ENCODE results near the gene TYW1B.
A peak's percentile ranks its signal among the peaks of the same experiment; 100 is the strongest.
"Not testable (repeated sequence)": the region's sequence is repeated elsewhere in the genome, so short reads cannot be mapped to it uniquely, and the experiment has no call there.

The TYW1B gene

DNA sequence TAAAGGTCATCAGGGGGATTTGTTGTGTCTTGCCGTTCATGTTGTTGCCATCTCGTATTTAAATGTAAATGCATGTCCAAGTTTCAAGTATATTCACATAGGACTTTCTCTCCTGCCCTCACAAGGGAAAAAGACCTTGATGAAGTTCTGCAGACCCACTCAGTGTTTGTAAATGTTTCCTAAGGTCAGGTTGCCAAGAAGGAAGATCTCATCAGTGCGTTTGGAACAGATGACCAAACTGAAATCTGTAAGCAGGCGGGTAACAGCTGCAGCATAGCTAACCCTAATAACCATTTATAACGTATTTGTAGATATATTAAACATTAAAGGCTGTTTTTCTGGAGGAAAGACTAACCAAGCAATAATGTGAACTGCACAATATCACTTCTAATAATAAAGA lies 2.6 kb upstream of the TYW1B start:
- peak overlapping the region; percentile 87 for H3K9ac ChIP-seq (ENCODE audit: low read length)
- not testable (repeated sequence) for H3K4me1 ChIP-seq (ENCODE audit: control insufficient read depth, insufficient read depth, low read length); H3K27me3 ChIP-seq (ENCODE audit: control insufficient read depth, insufficient read depth, low read length); H3K9me3 ChIP-seq (ENCODE audit: control insufficient read depth, low read length); H3K36me3 ChIP-seq (ENCODE audit: control insufficient read depth, insufficient read depth, low read length)
- H3K4me3 ChIP-seq (ENCODE audit: low read length): peak overlapping the region; percentile 56

DNA sequence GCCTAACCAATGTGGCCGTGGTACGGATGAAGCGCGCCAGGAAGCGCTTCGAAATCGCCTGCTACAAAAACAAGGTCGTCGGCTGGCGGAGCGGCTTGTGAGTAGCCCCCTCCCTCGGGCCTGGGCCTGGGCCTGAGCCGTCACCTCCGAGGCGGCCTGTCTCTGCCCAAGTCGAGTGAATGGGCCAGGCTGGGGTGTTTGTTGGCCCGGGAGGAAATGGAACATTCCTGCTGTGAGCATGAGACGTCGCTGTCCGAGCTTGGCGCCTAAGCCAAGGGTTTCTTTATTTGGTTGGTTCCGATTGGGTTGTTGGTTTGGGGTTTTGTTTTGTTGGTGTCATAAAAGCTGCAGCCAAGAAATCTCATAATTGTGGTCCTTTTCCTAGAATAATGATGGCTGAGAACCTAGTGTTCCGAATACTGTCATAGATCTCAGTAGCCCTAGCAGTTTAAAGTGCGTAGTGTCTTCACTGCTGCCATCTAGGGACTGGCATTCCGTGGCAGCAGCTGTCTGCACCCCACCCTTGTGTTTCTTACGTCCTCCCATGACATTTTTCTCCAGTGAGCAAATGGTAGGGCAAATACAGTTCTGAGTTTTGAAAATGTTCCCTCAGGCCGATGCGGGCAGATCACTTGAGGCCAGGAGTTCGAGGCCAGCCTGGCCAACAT lies 1.8 kb upstream of the TYW1B start:
- Histone ChIP-seq H3K4me3 (ENCODE audit: low read length) (peak overlapping the region; percentile 56), H3K9ac (ENCODE audit: low read length) (peak overlapping the region; percentile 87)
- not testable (repeated sequence) for H3K9me3 ChIP-seq (ENCODE audit: control insufficient read depth, low read length); H3K4me1 ChIP-seq (ENCODE audit: control insufficient read depth, insufficient read depth, low read length); H3K36me3 ChIP-seq (ENCODE audit: control insufficient read depth, insufficient read depth, low read length); H3K27me3 ChIP-seq (ENCODE audit: control insufficient read depth, insufficient read depth, low read length)

DNA sequence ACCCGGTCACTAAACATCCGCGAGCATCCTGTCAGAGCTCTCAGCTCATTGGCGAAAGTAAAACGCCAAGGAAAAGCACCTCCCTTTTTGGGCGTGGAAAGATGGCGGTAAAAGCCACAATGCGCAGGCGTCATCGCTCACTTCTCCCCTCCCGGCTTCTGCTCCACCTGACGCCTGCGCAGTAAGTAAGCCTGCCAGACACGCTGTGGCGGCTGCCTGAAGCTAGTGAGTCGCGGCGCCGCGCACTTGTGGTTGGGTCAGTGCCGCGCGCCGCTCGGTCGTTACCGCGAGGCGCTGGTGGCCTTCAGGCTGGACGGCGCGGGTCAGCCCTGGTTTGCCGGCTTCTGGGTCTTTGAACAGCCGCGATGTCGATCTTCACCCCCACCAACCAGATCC lies 1.3 kb upstream of the TYW1B start:
- Histone ChIP-seq H3K4me3 (ENCODE audit: low read length) (peak overlapping the region; percentile 56), H3K9ac (ENCODE audit: low read length) (peak overlapping the region; percentile 87)
- H3K9me3 ChIP-seq (ENCODE audit: control insufficient read depth, low read length); H3K36me3 ChIP-seq (ENCODE audit: control insufficient read depth, insufficient read depth, low read length); H3K4me1 ChIP-seq (ENCODE audit: control insufficient read depth, insufficient read depth, low read length); H3K27me3 ChIP-seq (ENCODE audit: control insufficient read depth, insufficient read depth, low read length): not testable (repeated sequence)

DNA sequence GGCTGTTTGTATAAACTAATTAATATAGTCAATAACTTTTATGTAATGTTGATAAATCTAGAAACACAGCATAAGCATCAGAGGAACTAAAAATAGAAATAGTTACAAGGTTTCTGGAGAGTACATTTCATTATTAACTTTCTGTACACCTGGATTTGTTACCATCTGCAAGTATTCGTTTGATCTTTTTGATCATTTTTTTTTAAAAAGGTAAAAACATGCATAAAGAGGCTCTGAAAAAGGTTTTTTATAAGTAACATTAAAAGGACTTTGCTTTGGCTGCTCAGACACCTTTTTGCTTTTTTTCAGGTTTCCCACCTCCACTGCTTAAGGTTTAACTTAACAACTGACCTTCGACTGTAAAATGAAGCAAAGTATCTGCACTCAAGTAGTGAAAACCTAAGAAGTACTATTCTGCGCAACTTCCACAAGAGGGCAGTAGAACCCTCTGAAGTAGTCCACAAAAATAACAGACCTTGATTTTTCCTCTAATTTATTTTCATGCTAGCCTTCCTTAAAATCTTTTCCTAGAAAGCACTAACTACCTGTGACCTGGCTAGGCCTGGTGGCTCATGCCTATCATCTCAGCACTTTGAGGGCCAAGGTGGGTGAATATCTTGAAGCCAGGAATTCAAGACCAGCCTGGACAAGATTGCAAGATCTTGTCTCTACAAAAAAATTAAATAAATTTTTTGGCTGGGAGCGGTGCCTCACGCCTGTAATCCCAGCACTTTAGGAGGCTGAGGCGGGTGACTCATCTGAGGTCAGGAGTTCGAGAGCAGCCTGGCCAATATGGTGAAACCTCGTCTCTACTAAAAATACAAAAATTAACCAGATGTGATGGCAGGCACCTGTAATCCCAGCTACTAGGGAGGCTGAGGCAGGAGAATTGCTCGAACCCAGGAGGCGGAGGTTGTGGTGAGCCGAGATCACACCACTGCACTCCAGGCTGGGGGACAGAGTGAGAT lies 4.0 kb downstream of the TYW1B start:
- H3K9ac ChIP-seq (ENCODE audit: low read length); H3K36me3 ChIP-seq (ENCODE audit: control insufficient read depth, insufficient read depth, low read length); H3K9me3 ChIP-seq (ENCODE audit: control insufficient read depth, low read length); H3K27me3 ChIP-seq (ENCODE audit: control insufficient read depth, insufficient read depth, low read length); H3K4me3 ChIP-seq (ENCODE audit: low read length); H3K4me1 ChIP-seq (ENCODE audit: control insufficient read depth, insufficient read depth, low read length): not testable (repeated sequence)

DNA sequence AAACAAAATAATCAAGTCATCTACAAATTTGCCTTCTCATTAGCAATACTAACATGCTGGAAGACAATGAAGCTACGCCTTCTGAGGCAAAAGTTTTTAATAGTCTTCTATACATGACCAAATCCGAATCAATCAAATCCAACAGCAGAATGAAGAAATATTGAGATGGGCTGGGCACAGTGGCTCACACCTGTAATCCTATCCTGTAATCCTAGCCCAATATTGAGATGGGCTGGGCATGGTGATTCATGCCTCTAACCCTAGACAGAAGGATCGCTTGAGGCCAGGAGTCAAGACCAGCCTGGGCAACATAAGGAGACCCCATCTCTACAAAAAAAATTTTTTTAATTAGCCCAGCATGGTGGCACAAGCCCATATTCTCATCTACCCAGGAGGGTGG lies 5.5 kb downstream of the TYW1B start:
- not testable (repeated sequence) for H3K36me3 ChIP-seq (ENCODE audit: control insufficient read depth, insufficient read depth, low read length); H3K9ac ChIP-seq (ENCODE audit: low read length); H3K27me3 ChIP-seq (ENCODE audit: control insufficient read depth, insufficient read depth, low read length); H3K4me1 ChIP-seq (ENCODE audit: control insufficient read depth, insufficient read depth, low read length); H3K4me3 ChIP-seq (ENCODE audit: low read length); H3K9me3 ChIP-seq (ENCODE audit: control insufficient read depth, low read length)

DNA sequence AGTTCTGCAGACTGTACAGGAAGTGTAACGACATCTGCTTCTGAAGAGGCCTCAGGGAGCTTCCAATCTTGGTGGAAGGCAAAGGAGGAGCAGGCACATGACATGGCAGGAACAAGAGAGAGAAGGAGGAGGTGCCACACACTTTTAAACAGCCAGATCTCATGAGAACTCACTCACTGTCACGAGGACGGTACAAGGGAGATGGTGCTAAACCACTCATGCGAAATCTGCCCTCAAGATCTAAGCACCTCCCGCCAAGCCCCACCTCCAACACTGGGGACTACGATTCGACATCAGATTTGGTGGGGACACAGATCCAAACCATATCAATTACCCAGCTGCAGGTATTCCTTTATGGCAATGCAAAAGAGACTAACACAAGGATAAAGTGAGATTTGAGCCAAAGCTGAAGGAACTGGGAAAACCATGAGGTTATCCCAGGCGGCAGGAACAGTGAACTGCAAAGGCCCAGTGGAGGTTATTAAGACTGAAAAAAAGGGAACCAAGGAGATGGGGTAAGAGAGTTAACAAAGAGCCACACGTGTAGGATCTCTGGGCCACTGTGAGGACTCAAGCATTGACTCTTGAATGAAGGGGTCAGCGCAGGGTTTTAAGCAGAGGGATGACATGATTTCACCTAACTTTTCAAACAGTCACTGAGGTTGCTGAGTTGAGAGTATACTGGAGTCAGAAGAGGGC lies 9.2 kb downstream of the TYW1B start:
- not testable (repeated sequence) for H3K36me3 ChIP-seq (ENCODE audit: control insufficient read depth, insufficient read depth, low read length)

GRCh38 chr7:72817661-72818060 lies 10.3 kb downstream of the TYW1B start:
- H3K27me3 ChIP-seq (ENCODE audit: control insufficient read depth, insufficient read depth, low read length); H3K9me3 ChIP-seq (ENCODE audit: control insufficient read depth, low read length); H3K4me3 ChIP-seq (ENCODE audit: low read length); H3K9ac ChIP-seq (ENCODE audit: low read length); H3K36me3 ChIP-seq (ENCODE audit: control insufficient read depth, insufficient read depth, low read length); H3K4me1 ChIP-seq (ENCODE audit: control insufficient read depth, insufficient read depth, low read length): not testable (repeated sequence)

More for the DNA sequence above, 9.2 kb downstream of the TYW1B start:
- not testable (repeated sequence) for H3K9ac ChIP-seq (ENCODE audit: low read length); H3K9me3 ChIP-seq (ENCODE audit: control insufficient read depth, low read length); H3K27me3 ChIP-seq (ENCODE audit: control insufficient read depth, insufficient read depth, low read length); H3K4me1 ChIP-seq (ENCODE audit: control insufficient read depth, insufficient read depth, low read length); H3K4me3 ChIP-seq (ENCODE audit: low read length)

GRCh38 chr7:72816370-72817157 lies 11.4 kb downstream of the TYW1B start:
- not testable (repeated sequence) for H3K9me3 ChIP-seq (ENCODE audit: control insufficient read depth, low read length); H3K4me1 ChIP-seq (ENCODE audit: control insufficient read depth, insufficient read depth, low read length); H3K27me3 ChIP-seq (ENCODE audit: control insufficient read depth, insufficient read depth, low read length); H3K4me3 ChIP-seq (ENCODE audit: low read length); H3K9ac ChIP-seq (ENCODE audit: low read length); H3K36me3 ChIP-seq (ENCODE audit: control insufficient read depth, insufficient read depth, low read length)

GRCh38 chr7:72810437-72810836 lies 17.6 kb downstream of the TYW1B start:
- not testable (repeated sequence) for H3K9me3 ChIP-seq (ENCODE audit: control insufficient read depth, low read length); H3K9ac ChIP-seq (ENCODE audit: low read length); H3K4me1 ChIP-seq (ENCODE audit: control insufficient read depth, insufficient read depth, low read length); H3K36me3 ChIP-seq (ENCODE audit: control insufficient read depth, insufficient read depth, low read length); H3K4me3 ChIP-seq (ENCODE audit: low read length); H3K27me3 ChIP-seq (ENCODE audit: control insufficient read depth, insufficient read depth, low read length)

- not testable (repeated sequence) for H3K9me3 ChIP-seq (ENCODE audit: control insufficient read depth, low read length); H3K9ac ChIP-seq (ENCODE audit: low read length); H3K36me3 ChIP-seq (ENCODE audit: control insufficient read depth, insufficient read depth, low read length); H3K4me3 ChIP-seq (ENCODE audit: low read length); H3K4me1 ChIP-seq (ENCODE audit: control insufficient read depth, insufficient read depth, low read length); H3K27me3 ChIP-seq (ENCODE audit: control insufficient read depth, insufficient read depth, low read length)
Observed at GRCh38 chr7:72808511-72808910, 19.5 kb downstream of the TYW1B start.

DNA sequence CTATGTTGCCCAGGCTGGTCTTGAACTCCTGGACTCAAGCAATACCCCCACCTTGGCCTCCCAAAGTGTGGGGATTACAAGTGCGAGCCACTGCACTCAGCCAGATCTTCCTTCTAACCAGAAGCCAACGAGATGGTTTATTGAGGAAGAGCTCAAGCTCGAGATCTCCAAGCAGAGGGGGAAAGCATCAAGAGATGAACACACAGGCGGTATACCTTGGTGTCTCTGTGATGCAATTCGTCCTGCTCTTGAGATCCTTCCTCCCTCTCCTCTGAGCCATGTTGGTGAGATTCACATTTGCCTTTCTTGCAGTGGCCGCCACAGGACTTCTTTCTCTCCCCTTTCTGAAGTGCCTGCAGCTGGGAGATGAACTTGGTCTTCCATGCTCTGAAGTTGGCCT lies 21.1 kb downstream of the TYW1B start:
- not testable (repeated sequence) for H3K4me1 ChIP-seq (ENCODE audit: control insufficient read depth, insufficient read depth, low read length); H3K27me3 ChIP-seq (ENCODE audit: control insufficient read depth, insufficient read depth, low read length); H3K9me3 ChIP-seq (ENCODE audit: control insufficient read depth, low read length); H3K36me3 ChIP-seq (ENCODE audit: control insufficient read depth, insufficient read depth, low read length); H3K9ac ChIP-seq (ENCODE audit: low read length); H3K4me3 ChIP-seq (ENCODE audit: low read length)

All from mucosa of stomach (tissue), 1 donor.